ENCODE measurements around the gene CEP19.

CEP19 gene

GRCh38 chr3:196706327-196706726, 5.7 kb downstream of the CEP19 start:
- no peak for DNase-seq (ENCODE audit: low read depth)
- TF ChIP-seq CTCF (IDR thresholded peaks at IDR 0.05; ENCODE audit: control insufficient read depth, extremely low read depth, insufficient read depth) = no peak
- no peak overlapping the region for H3K4me3 ChIP-seq (ENCODE audit: low read depth, low read length)

GRCh38 chr3:196700801-196701200, 11.2 kb downstream of the CEP19 start:
- no peak overlapping the region for H3K4me3 ChIP-seq (ENCODE audit: low read depth, low read length)
- DNase-seq (ENCODE audit: low read depth) = no peak
- TF ChIP-seq CTCF (IDR thresholded peaks at IDR 0.05; ENCODE audit: control insufficient read depth, extremely low read depth, insufficient read depth) = no peak

- TF ChIP-seq CTCF (IDR thresholded peaks at IDR 0.05; ENCODE audit: control insufficient read depth, extremely low read depth, insufficient read depth) = no peak
- no peak for DNase-seq (ENCODE audit: low read depth)
- no peak overlapping the region for H3K4me3 ChIP-seq (ENCODE audit: low read depth, low read length)
These were observed 12.3 kb downstream of the CEP19 start for GRCh38 chr3:196699749-196700148.

GRCh38 chr3:196697270-196697669, 14.8 kb downstream of the CEP19 start:
- H3K4me3 ChIP-seq (ENCODE audit: low read depth, low read length) = no peak overlapping the region
- DNase-seq (ENCODE audit: low read depth) = no peak
- no peak for TF ChIP-seq CTCF (IDR thresholded peaks at IDR 0.05; ENCODE audit: control insufficient read depth, extremely low read depth, insufficient read depth)

- DNase-seq (ENCODE audit: low read depth) = no peak
- no peak overlapping the region for H3K4me3 ChIP-seq (ENCODE audit: low read depth, low read length)
- TF ChIP-seq CTCF (IDR thresholded peaks at IDR 0.05; ENCODE audit: control insufficient read depth, extremely low read depth, insufficient read depth) = no peak
These were observed 16.2 kb downstream of the CEP19 start for GRCh38 chr3:196695849-196696226.

GRCh38 chr3:196694941-196695848, 16.9 kb downstream of the CEP19 start:
- H3K4me3 ChIP-seq (ENCODE audit: low read depth, low read length) = no peak overlapping the region
- no peak for DNase-seq (ENCODE audit: low read depth)
- no peak for TF ChIP-seq CTCF (IDR thresholded peaks at IDR 0.05; ENCODE audit: control insufficient read depth, extremely low read depth, insufficient read depth)

- TF ChIP-seq CTCF (IDR thresholded peaks at IDR 0.05; ENCODE audit: control insufficient read depth, extremely low read depth, insufficient read depth) = peak; percentile 6; the same call in 1 of the 2 replicates
- no peak overlapping the region for H3K4me3 ChIP-seq (ENCODE audit: low read depth, low read length)
- DNase-seq (ENCODE audit: low read depth) = no peak
These were observed 17.8 kb downstream of the CEP19 start for GRCh38 chr3:196694202-196694638.
